ENCODE results near the gene PFDN4. TPM values are rescaled to one million over a fixed set of nuclear protein-coding genes. Genes with fewer than 3 reads are reported as not detected.

PFDN4 gene
- polyA plus RNA-seq, 2 of the 4 experiments (the other 2 are of a cell fraction): 140 to 146 TPM

GRCh38 chr20:54174457-54175175 is 33.3 kb upstream of the PFDN4 start:
- DNase-seq (ENCODE audit: low read depth in 1 of 2, low spot score in 1 of 2): peak; percentile 46 to 87
- peaks cover 48% of the 10 kb centered on the region for H3K4me1 ChIP-seq
- no peak for FAIRE-seq
- H3K4me2 ChIP-seq: peak overlapping the region; percentile 93
- under 1% methylated on average over 18 of the region's 18 CpGs for WGBS (ENCODE audit: missing lambda C conversion rate)
- ChIA-PET POLR2A (interaction anchor here (0.9 to 7.0 kb wide), 13 partner anchors 8 to 406 kb away, joined by 3 to 69 read pairs (median 6); no protein-coding TSS in a partner anchor), CTCF (interaction anchor here (1.4 to 2.6 kb wide), 6 partner anchors 23 to 77 kb away, joined by 4 to 12 read pairs (median 10); partner anchors contain the start of gene PFDN4)
- no peak for TF ChIP-seq FOSB (CRISPR knock-in tag; IDR thresholded peaks at IDR 0.05)
- TF ChIP-seq FOSL2 (IDR thresholded peaks at IDR 0.05): 0 out of 2 replicates have a peak, but pooled peaks have one; percentile 1
- no peak for TF ChIP-seq FOSL2 (CRISPR knock-in tag; IDR thresholded peaks at IDR 0.05)
- no peak for TF ChIP-seq FOXS1 (CRISPR knock-in tag; IDR thresholded peaks at IDR 0.05)
- no peak for TF ChIP-seq HOXA7 (CRISPR knock-in tag; IDR thresholded peaks at IDR 0.05)
- no peak for TF ChIP-seq NPAS2 (CRISPR knock-in tag; IDR thresholded peaks at IDR 0.05; ENCODE audit: borderline replicate concordance)
- no peak for TF ChIP-seq ZFP36 (IDR thresholded peaks at IDR 0.05; ENCODE audit: borderline replicate concordance, partially characterized antibody)
- peak; percentile 88 for TF ChIP-seq ZSCAN20 (CRISPR knock-in tag; IDR thresholded peaks at IDR 0.05)
- 0 out of 2 replicates have a peak, but pooled peaks have one; percentile 16 for TF ChIP-seq TP53 (CRISPR knock-in tag; IDR thresholded peaks at IDR 0.05)
- TF ChIP-seq USF2 (IDR thresholded peaks at IDR 0.05): no peak
- TF ChIP-seq EP300 (IDR thresholded peaks at IDR 0.05): peak in 1 of 2 experiments; percentile 12; a peak in 1 of 5 replicates
- H3K27ac ChIP-seq: peak overlapping the region; percentile 93 to 100
- H3K4me3 ChIP-seq: peak overlapping the region; percentile 83
- H3K9me3 ChIP-seq: no peaks in the 10 kb centered on the region
- ATAC-seq: peak; percentile 15 to 31; a peak in 4 of 6 replicates

GRCh38 chr20:54176610-54177009 is 31.3 kb upstream of the PFDN4 start:
- POLR2A ChIA-PET: no interaction called here
- Histone ChIP-seq H3K4me3 (no peak overlapping the region), H3K4me2 (peak overlapping the region; percentile 93), H3K27ac (peak overlapping the region; percentile 93 to 100), H3K9me3 (no peaks in the 10 kb centered on the region), H3K4me1 (peaks cover 47% of the 10 kb centered on the region)
- WGBS (ENCODE audit: missing lambda C conversion rate): 48% methylated on average over 2 of the region's 2 CpGs
- CTCF ChIA-PET: interaction anchor here (2.3 to 2.9 kb wide), 3 partner anchors 19 to 79 kb away, joined by 10 to 12 read pairs (median 10); no protein-coding TSS in a partner anchor
- DNase-seq (ENCODE audit: low read depth in 1 of 2, low spot score in 1 of 2): no peak
- FAIRE-seq: no peak
- TF ChIP-seq FOSL2 (IDR thresholded peaks at IDR 0.05) (no peak), FOSL2 (CRISPR knock-in tag; IDR thresholded peaks at IDR 0.05) (peak; percentile 71), POLR2A (IDR thresholded peaks at IDR 0.05; ENCODE audit: low read length) (no peak)
- ATAC-seq: no peak

- ChIA-PET POLR2A (interaction anchor here (0.6 kb wide), 1 partner anchor 217 kb away, joined by 7 read pairs; no protein-coding TSS in a partner anchor), CTCF (interaction anchor here (1.0 to 7.9 kb wide), 5 partner anchors 18 to 80 kb away, joined by 3 to 65 read pairs (median 3); no protein-coding TSS in a partner anchor)
- FAIRE-seq: no peak
- 89% methylated on average over 6 of the region's 6 CpGs for WGBS (ENCODE audit: missing lambda C conversion rate)
- H3K9me3 ChIP-seq: no peaks in the 10 kb centered on the region
- peaks cover 47% of the 10 kb centered on the region for H3K4me1 ChIP-seq
- peak overlapping the region; percentile 93 to 100; a peak in 4 of 6 replicates for H3K27ac ChIP-seq
- ATAC-seq: no peak
- no peak overlapping the region for H3K4me2 ChIP-seq
- DNase-seq (ENCODE audit: low read depth in 1 of 2, low spot score in 1 of 2): no peak
- no peak overlapping the region for H3K4me3 ChIP-seq
- TF ChIP-seq SMC3 (IDR thresholded peaks at IDR 0.05): no peak
- TF ChIP-seq CHD2 (IDR thresholded peaks at IDR 0.05; ENCODE audit: low read length, partially characterized antibody): no peak
- no peak for TF ChIP-seq CHD4 (IDR thresholded peaks at IDR 0.05; ENCODE audit: borderline replicate concordance)
- TF ChIP-seq HDAC2 (IDR thresholded peaks at IDR 0.05): no peak
- no peak for TF ChIP-seq NFE2L2 (conservative IDR thresholded peaks at IDR 0.05; ENCODE audit: low read length)
- TF ChIP-seq ATOH8 (CRISPR knock-in tag; IDR thresholded peaks at IDR 0.05; ENCODE audit: low read depth): no peak
- TF ChIP-seq MAX (IDR thresholded peaks at IDR 0.05): no peak
- TF ChIP-seq HES2 (IDR thresholded peaks at IDR 0.05): no peak
- no peak for TF ChIP-seq ZNF302 (CRISPR knock-in tag; IDR thresholded peaks at IDR 0.05)
- no peak for TF ChIP-seq ZFP36 (IDR thresholded peaks at IDR 0.05; ENCODE audit: borderline replicate concordance, partially characterized antibody)
- no peak for TF ChIP-seq RARB (CRISPR knock-in tag; IDR thresholded peaks at IDR 0.05)
- no peak for TF ChIP-seq RCOR1 (IDR thresholded peaks at IDR 0.05; ENCODE audit: low read depth, low read length)
- no peak for TF ChIP-seq RAD21 (conservative IDR thresholded peaks at IDR 0.05 in 1 of 2, IDR thresholded peaks at IDR 0.05 in 1 of 2)
- TF ChIP-seq ESRRA (IDR thresholded peaks at IDR 0.05; ENCODE audit: borderline replicate concordance, low read length): no peak
- TF ChIP-seq HMGXB4 (CRISPR knock-in tag; IDR thresholded peaks at IDR 0.05; ENCODE audit: borderline replicate concordance): no peak
Observed at GRCh38 chr20:54177378-54177777, 30.5 kb upstream of the PFDN4 start.

Measured in A549 (cell line).